Esophagus (tissue), 2 donors: Measurements from ENCODE around the gene DNMBP. TPM values are rescaled to one million over a fixed set of nuclear protein-coding genes. Genes with fewer than 3 reads are reported as not detected.

Source experiments
- H3K27ac ChIP-seq, 2 donors: one replicate each; pipeline ENCODE4 v1.5.1; 2013; ENCODE audit warnings: low read depth in 2 of 2, mild to moderate bottlenecking in 2 of 2, inconsistent platforms in 1 of 2, low read length in 1 of 2, moderate library complexity in 1 of 2
- H3K27me3 ChIP-seq, 2 donors: one replicate each; pipeline ENCODE4 v1.6.1; 2013; ENCODE audit warnings: low read length in 2 of 2, control low read depth in 1 of 2, mild to moderate bottlenecking in 1 of 2; ENCODE audit not compliant: insufficient read depth in 2 of 2, control insufficient read depth in 1 of 2
- H3K36me3 ChIP-seq, 2 donors: one replicate each; pipeline ENCODE4 v1.6.1; 2013; ENCODE audit warnings: low read length in 1 of 2; ENCODE audit not compliant: control insufficient read depth in 2 of 2, insufficient read depth in 2 of 2
- H3K4me1 ChIP-seq, 2 donors: one replicate each; pipeline ENCODE4 v1.6.1; 2013; ENCODE audit warnings: low read length in 1 of 2; ENCODE audit not compliant: control insufficient read depth in 2 of 2, insufficient read depth in 2 of 2
- H3K4me3 ChIP-seq, 2 donors: one replicate each; pipeline ENCODE4 v1.5.1; 2013; ENCODE audit warnings: low read length in 2 of 2, mild to moderate bottlenecking in 2 of 2, low read depth in 1 of 2, moderate library complexity in 1 of 2
- H3K9me3 ChIP-seq, 2 donors: one replicate each; pipeline ENCODE4 v1.6.1; 2013; ENCODE audit warnings: mild to moderate bottlenecking in 2 of 2, low read depth in 1 of 2, low read length in 1 of 2, moderate library complexity in 1 of 2; ENCODE audit not compliant: control insufficient read depth in 2 of 2, insufficient read depth in 1 of 2
- WGBS, 2 donors: extraction: QIAGEN DNeasy Blood & Tissue Kit; methylation state at CpG; one replicate each; pipeline ENCODE4 v1.1.7; 2013; 5-methylcytosine and 5-hydroxymethylcytosine counted together
- polyA plus RNA-seq, 2 donors: library from polyadenylated mRNA; stranded (reverse); fragments of 200-250 nt; gene quantifications; one replicate each; pipeline ENCODE4 v1.2.3, GENCODE V29; 2013
- donor health status: healthy with polysubstance abuse.
- donor health status: Bipolar disorder and iron deficiency.

DNMBP gene
- polyA plus RNA-seq = 1 to 10 TPM; 5.4 to 6.4 TPM

GRCh38 chr10:100009793-100010676 lies at the start of gene DNMBP:
Gene DNMBP, minus strand, starts transcription at chr10:100009947. Its CDS starts 37,823 bp downstream, at chr10:99972124.
- 2 to 3% methylated on average over 52 to 86 of the region's 86 CpGs for WGBS, 2 donors
- no peaks in the 10 kb centered on the region for H3K27me3 ChIP-seq

GRCh38 chr10:100057948-100058347 lies 48.2 kb upstream of the DNMBP start:
- Histone ChIP-seq H3K9me3 (no peaks in the 10 kb centered on the region), H3K4me3 (no peak overlapping the region), H3K36me3 (no peaks in the 10 kb centered on the region), H3K27me3 (no peaks in the 10 kb centered on the region), H3K27ac (no peak overlapping the region), H3K4me1 (no peaks in the 10 kb centered on the region)
- WGBS, 2 donors = 52 to 65% methylated on average over 1 of the region's 1 CpG

More at GRCh38 chr10:100009793-100010676, at the start of gene DNMBP:
- Histone ChIP-seq H3K36me3 (no peaks in the 10 kb centered on the region), H3K4me1 (peaks cover 0 to 9% of the 10 kb centered on the region in 2 donors), H3K27ac (peak within 1 kb of the TSS; percentile 91), H3K4me3 (peak within 1 kb of the TSS; percentile 74 to 99), H3K9me3 (no peaks in the 10 kb centered on the region)

- Histone ChIP-seq H3K27me3 (no peaks in the 10 kb centered on the region), H3K4me3 (no peak overlapping the region), H3K4me1 (no peaks in the 10 kb centered on the region), H3K36me3 (no peaks in the 10 kb centered on the region), H3K9me3 (no peaks in the 10 kb centered on the region), H3K27ac (no peak overlapping the region)
- WGBS, 2 donors = 45 to 50% methylated on average over 6 of the region's 6 CpGs
Observed at GRCh38 chr10:100053686-100054460, 44.1 kb upstream of the DNMBP start.

- Histone ChIP-seq H3K9me3 (no peaks in the 10 kb centered on the region), H3K4me3 (no peak overlapping the region), H3K36me3 (no peaks in the 10 kb centered on the region), H3K27me3 (no peaks in the 10 kb centered on the region), H3K4me1 (peaks cover 0 to 2% of the 10 kb centered on the region in 2 donors), H3K27ac (no peak overlapping the region)
- 15 to 16% methylated on average over 7 of the region's 7 CpGs for WGBS, 2 donors
Observed at GRCh38 chr10:100046021-100046486, 36.3 kb upstream of the DNMBP start.

- H3K4me3 ChIP-seq = no peak overlapping the region
- 63 to 84% methylated on average over 2 of the region's 2 CpGs for WGBS, 2 donors
- H3K4me1 ChIP-seq = peaks cover 0 to 2% of the 10 kb centered on the region in 2 donors
- no peak overlapping the region for H3K27ac ChIP-seq
- H3K9me3 ChIP-seq = no peaks in the 10 kb centered on the region
- no peaks in the 10 kb centered on the region for H3K36me3 ChIP-seq
- H3K27me3 ChIP-seq = no peaks in the 10 kb centered on the region
Observed at GRCh38 chr10:100045592-100045991, 35.8 kb upstream of the DNMBP start.

DNA sequence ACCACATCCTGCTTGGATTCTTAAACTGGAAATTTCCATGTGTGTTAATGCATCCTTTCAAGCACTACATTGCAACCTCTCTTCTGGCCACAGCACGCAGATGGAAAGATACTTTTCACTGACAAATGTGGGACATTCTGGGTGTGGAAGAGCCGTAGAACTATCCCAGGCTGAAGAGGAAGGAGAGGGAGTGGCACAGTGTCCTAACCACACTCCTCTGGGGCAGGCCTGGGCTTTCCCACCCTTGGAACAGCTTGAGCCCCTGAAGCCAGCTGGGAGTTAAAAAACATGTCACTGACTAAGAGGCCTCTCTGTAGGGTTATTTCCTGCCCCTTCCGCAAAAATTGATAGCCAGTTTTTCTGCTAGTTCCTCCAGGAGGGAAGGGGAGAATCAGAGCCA lies 34.0 kb upstream of the DNMBP start:
- Histone ChIP-seq H3K36me3 (no peaks in the 10 kb centered on the region), H3K4me3 (no peak overlapping the region), H3K9me3 (no peaks in the 10 kb centered on the region), H3K4me1 (peaks cover 0 to 2% of the 10 kb centered on the region in 2 donors), H3K27me3 (no peaks in the 10 kb centered on the region), H3K27ac (peak overlapping the region; percentile 83 to 92)
- WGBS, 2 donors = 27 to 40% methylated on average over 3 of the region's 3 CpGs

DNA sequence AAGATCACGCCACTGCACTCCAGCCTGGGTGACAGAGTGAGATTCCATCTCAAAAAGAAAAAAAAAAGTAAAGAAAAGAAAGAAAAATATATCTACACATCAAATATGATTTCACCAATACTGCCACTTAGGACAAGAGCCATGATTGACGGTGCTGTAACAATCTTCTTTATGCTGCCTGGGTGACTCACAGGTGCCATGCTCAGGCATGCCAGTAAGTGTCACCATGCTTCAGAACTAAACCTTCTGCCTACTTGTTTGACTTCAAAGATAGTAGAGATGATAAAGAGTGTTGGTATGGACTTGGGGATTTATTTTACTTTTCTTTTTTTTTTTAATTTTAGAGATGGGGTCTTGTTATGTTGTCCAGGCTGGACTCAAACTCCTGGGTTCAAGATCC lies 33.6 kb upstream of the DNMBP start:
- Histone ChIP-seq H3K9me3 (no peaks in the 10 kb centered on the region), H3K4me1 (peaks cover 0 to 4% of the 10 kb centered on the region in 2 donors), H3K36me3 (no peaks in the 10 kb centered on the region), H3K4me3 (no peak overlapping the region), H3K27ac (peak overlapping the region; percentile 83 to 92), H3K27me3 (no peaks in the 10 kb centered on the region)
- 57 to 60% methylated on average over 2 of the region's 2 CpGs for WGBS, 2 donors

- Histone ChIP-seq H3K9me3 (no peaks in the 10 kb centered on the region), H3K4me1 (peaks cover 0 to 4% of the 10 kb centered on the region in 2 donors), H3K4me3 (no peak overlapping the region), H3K27me3 (no peaks in the 10 kb centered on the region), H3K36me3 (no peaks in the 10 kb centered on the region), H3K27ac (peak overlapping the region in 1 of 2 donors; percentile 6)
- 64 to 66% methylated on average over 2 of the region's 2 CpGs for WGBS, 2 donors
Observed at GRCh38 chr10:100041306-100042002, 31.7 kb upstream of the DNMBP start.

GRCh38 chr10:100038561-100039071 lies 28.9 kb upstream of the DNMBP start:
- Histone ChIP-seq H3K27me3 (no peaks in the 10 kb centered on the region), H3K4me3 (no peak overlapping the region), H3K4me1 (peaks cover 0 to 2% of the 10 kb centered on the region in 2 donors), H3K9me3 (no peaks in the 10 kb centered on the region), H3K27ac (peak overlapping the region in 1 of 2 donors; percentile 0), H3K36me3 (no peaks in the 10 kb centered on the region)
- 26 to 33% methylated on average over 1 of the region's 1 CpG for WGBS, 2 donors
